Trophoblast cell (in vitro differentiated cells and primary cell): Measurements from ENCODE around the gene RAD52.
"Not testable (repeated sequence)": the region's sequence is repeated elsewhere in the genome, so short reads cannot be mapped to it uniquely, and the experiment has no call there.

Source experiments
- DNase-seq, 2 donors: peaks; one replicate each; pipeline ENCODE4 v3.0.0-alpha.2; 2016
- H2AFZ ChIP-seq: 2 replicates; pipeline ENCODE4 v1.6.1; 2013; ENCODE audit warnings: low read length, moderate library complexity, mild to moderate bottlenecking; ENCODE audit not compliant: insufficient read depth, poor library complexity
- H2AK5ac ChIP-seq: 2 replicates; pipeline ENCODE4 v1.6.1; 2013; ENCODE audit warnings: mild to moderate bottlenecking, low read length
- H2BK120ac ChIP-seq: 2 replicates; pipeline ENCODE4 v1.6.1; 2013; ENCODE audit warnings: low read length, mild to moderate bottlenecking, moderate library complexity; ENCODE audit not compliant: insufficient read depth, poor library complexity
- H2BK12ac ChIP-seq: 2 replicates; pipeline ENCODE4 v1.6.1; 2013; ENCODE audit warnings: mild to moderate bottlenecking, low read length, moderate library complexity
- H2BK5ac ChIP-seq: 2 replicates; pipeline ENCODE4 v1.6.1; 2013; ENCODE audit warnings: low read length, low read depth, moderate library complexity, mild to moderate bottlenecking; ENCODE audit not compliant: poor library complexity
- H3K14ac ChIP-seq: 2 replicates; pipeline ENCODE4 v1.6.1; 2013; ENCODE audit warnings: mild to moderate bottlenecking, low read length
- H3K18ac ChIP-seq: 2 replicates; pipeline ENCODE4 v1.6.1; 2013; ENCODE audit warnings: mild to moderate bottlenecking, low read length
- H3K23ac ChIP-seq: 2 replicates; pipeline ENCODE4 v1.6.1; 2013; ENCODE audit warnings: low read length
- H3K27ac ChIP-seq: 2 replicates; pipeline ENCODE4 v1.5.1; 2013; ENCODE audit warnings: low read depth, mild to moderate bottlenecking, inconsistent platforms, low read length, moderate library complexity
- H3K27me3 ChIP-seq: 2 replicates; pipeline ENCODE4 v1.6.1; 2013; ENCODE audit warnings: inconsistent platforms, mild to moderate bottlenecking, low read length, moderate library complexity; ENCODE audit not compliant: insufficient read depth
- H3K36me3 ChIP-seq, 2 experiments: 1 replicate in 1 of 2; 2 replicates in 1 of 2; pipeline ENCODE4 v1.6.1; 2013; ENCODE audit warnings: low read length in 2 of 2, mild to moderate bottlenecking in 2 of 2, moderate library complexity in 1 of 2; ENCODE audit not compliant: insufficient read depth in 2 of 2, control insufficient read depth in 1 of 2
- H3K4ac ChIP-seq: 2 replicates; pipeline ENCODE4 v1.6.1; 2013; ENCODE audit warnings: low read depth, mild to moderate bottlenecking, low read length, moderate library complexity
- H3K4me1 ChIP-seq, 2 experiments: 1 replicate in 1 of 2; 2 replicates in 1 of 2; pipeline ENCODE4 v1.6.1; 2013; ENCODE audit warnings: low read length in 2 of 2, mild to moderate bottlenecking in 2 of 2, moderate library complexity in 1 of 2; ENCODE audit not compliant: insufficient read depth in 2 of 2, control insufficient read depth in 1 of 2
- H3K4me2 ChIP-seq: 2 replicates; pipeline ENCODE4 v1.6.1; 2013; ENCODE audit warnings: inconsistent platforms, mild to moderate bottlenecking, low read length, moderate library complexity
- H3K4me3 ChIP-seq: 2 replicates; pipeline ENCODE4 v1.5.1; 2013; ENCODE audit warnings: mild to moderate bottlenecking, low read depth, low read length, inconsistent platforms
- H3K79me1 ChIP-seq: one replicate; pipeline ENCODE4 v1.6.1; 2013; ENCODE audit warnings: low read length
- H3K79me2 ChIP-seq: 2 replicates; pipeline ENCODE4 v1.6.1; 2013; ENCODE audit warnings: low read length, mild to moderate bottlenecking; ENCODE audit not compliant: control insufficient read depth, insufficient read depth, poor library complexity
- H3K9ac ChIP-seq: 2 replicates; pipeline ENCODE4 v1.6.1; 2013; ENCODE audit warnings: mild to moderate bottlenecking, low read length
- H3K9me3 ChIP-seq: 2 replicates; pipeline ENCODE4 v1.6.1; 2013; ENCODE audit warnings: low read depth, mild to moderate bottlenecking, control low read depth, inconsistent platforms, low read length; ENCODE audit not compliant: insufficient read depth
- H4K12ac ChIP-seq: 2 replicates; pipeline ENCODE4 v1.6.1; 2013; ENCODE audit warnings: low read depth, mild to moderate bottlenecking, low read length, moderate library complexity
- H4K8ac ChIP-seq: 2 replicates; pipeline ENCODE4 v1.6.1; 2013; ENCODE audit warnings: low read depth, mild to moderate bottlenecking, low read length, moderate library complexity
- H4K91ac ChIP-seq: one replicate; pipeline ENCODE4 v1.6.1; 2013; ENCODE audit warnings: low read depth, mild to moderate bottlenecking, low read length, moderate library complexity
- WGBS: extraction: QIAGEN DNeasy Blood & Tissue Kit; methylation state at CpG from one replicate; pipeline ENCODE4 v1.1.7; 2013; ENCODE audit warnings: missing lambda C conversion rate; ENCODE audit not compliant: insufficient read length, insufficient coverage; ENCODE audit errors: extremely low coverage; 5-methylcytosine and 5-hydroxymethylcytosine counted together

RAD52 gene

GRCh38 chr12:938810-939209 is 10.7 kb downstream of the RAD52 start:
- Histone ChIP-seq H3K9me3 (no peaks in the 10 kb centered on the region), H3K14ac (no peak overlapping the region), H3K4me3 (no peak overlapping the region), H4K12ac (no peak overlapping the region), H3K23ac (no peak overlapping the region), H2AFZ (no peak overlapping the region), H3K27ac (no peak overlapping the region), H2BK5ac (no peak overlapping the region), H3K79me2 (no peaks in the 10 kb centered on the region), H2BK12ac (no peak overlapping the region), H4K91ac (no peak overlapping the region), H2BK120ac (no peak overlapping the region), H3K79me1 (no peaks in the 10 kb centered on the region), H3K4me1 (no peaks in the 10 kb centered on the region), H3K18ac (no peak overlapping the region), H3K4ac (no peak overlapping the region), H3K9ac (no peak overlapping the region), H2AK5ac (no peak overlapping the region), H3K36me3 (peaks cover 0 to 6% of the 10 kb centered on the region in 2 experiments), H3K27me3 (no peaks in the 10 kb centered on the region), H3K4me2 (no peak overlapping the region), H4K8ac (no peak overlapping the region)
- no peak for DNase-seq
- WGBS: no CpG with 5 or more reads among the region's 3 CpGs

GRCh38 chr12:936377-937345 is 12.8 kb downstream of the RAD52 start:
- WGBS: no CpG with 5 or more reads among the region's 8 CpGs
- DNase-seq: peak in 1 of 2 donors; percentile 35

GRCh38 chr12:935891-936290 is 13.6 kb downstream of the RAD52 start:
- not testable (repeated sequence) for H2BK12ac ChIP-seq, H3K9me3 ChIP-seq, H3K27me3 ChIP-seq, H3K4me3 ChIP-seq, H3K4me2 ChIP-seq, H3K79me1 ChIP-seq, DNase-seq, H3K14ac ChIP-seq, H3K4me1 ChIP-seq, H3K9ac ChIP-seq, H3K79me2 ChIP-seq, H4K8ac ChIP-seq, H2BK5ac ChIP-seq, H2BK120ac ChIP-seq, H4K91ac ChIP-seq, H3K18ac ChIP-seq, H2AK5ac ChIP-seq, H3K4ac ChIP-seq, H4K12ac ChIP-seq, H3K27ac ChIP-seq, H3K23ac ChIP-seq, H2AFZ ChIP-seq
- no CpG with 5 or more reads among the region's 12 CpGs for WGBS
- peaks cover 7 to 12% of the 10 kb centered on the region in 2 experiments for H3K36me3 ChIP-seq

More at GRCh38 chr12:936377-937345, 12.8 kb downstream of the RAD52 start:
- H4K91ac ChIP-seq: no peak overlapping the region
- H3K9ac ChIP-seq: no peak overlapping the region
- no peak overlapping the region for H2AFZ ChIP-seq
- no peaks in the 10 kb centered on the region for H3K4me1 ChIP-seq
- no peak overlapping the region for H2BK5ac ChIP-seq
- H2BK120ac ChIP-seq: no peak overlapping the region
- no peak overlapping the region for H3K4me2 ChIP-seq
- H3K23ac ChIP-seq: no peak overlapping the region
- no peak overlapping the region for H3K27ac ChIP-seq
- H2BK12ac ChIP-seq: no peak overlapping the region
- H3K18ac ChIP-seq: no peak overlapping the region
- H3K9me3 ChIP-seq: no peaks in the 10 kb centered on the region
- H3K4ac ChIP-seq: no peak overlapping the region
- no peaks in the 10 kb centered on the region for H3K79me1 ChIP-seq
- H2AK5ac ChIP-seq: no peak overlapping the region
- no peaks in the 10 kb centered on the region for H3K79me2 ChIP-seq
- H3K27me3 ChIP-seq: no peaks in the 10 kb centered on the region
- H4K8ac ChIP-seq: no peak overlapping the region
- H3K36me3 ChIP-seq: peaks cover 5 to 9% of the 10 kb centered on the region in 2 experiments
- H3K4me3 ChIP-seq: no peak overlapping the region
- H4K12ac ChIP-seq: no peak overlapping the region
- H3K14ac ChIP-seq: no peak overlapping the region

GRCh38 chr12:931591-931990 is 17.9 kb downstream of the RAD52 start:
- Histone ChIP-seq H3K18ac (no peak overlapping the region), H3K9me3 (no peaks in the 10 kb centered on the region), H3K4ac (no peak overlapping the region), H2AFZ (no peak overlapping the region), H2BK120ac (no peak overlapping the region), H3K4me1 (no peaks in the 10 kb centered on the region), H4K8ac (no peak overlapping the region), H3K14ac (no peak overlapping the region), H3K79me1 (no peaks in the 10 kb centered on the region), H3K79me2 (no peaks in the 10 kb centered on the region), H3K23ac (no peak overlapping the region), H3K27ac (no peak overlapping the region), H3K36me3 (peaks cover 24 to 25% of the 10 kb centered on the region in 2 experiments), H2BK5ac (no peak overlapping the region), H3K4me2 (no peak overlapping the region), H3K27me3 (no peaks in the 10 kb centered on the region), H2AK5ac (no peak overlapping the region), H2BK12ac (no peak overlapping the region), H3K4me3 (no peak overlapping the region), H3K9ac (no peak overlapping the region), H4K91ac (no peak overlapping the region), H4K12ac (no peak overlapping the region)
- DNase-seq: no peak
- no CpG with 5 or more reads among the region's 4 CpGs for WGBS
